GM12872 (cell line): Measurements from ENCODE around the gene STYX.

Source experiments
- CTCF ChIP-seq: IDR thresholded peaks from 3 replicates; pipeline ENCODE4 v1.5.1; 2011; ENCODE audit warnings: low read depth, mild to moderate bottlenecking, low read length, moderate library complexity; ENCODE audit not compliant: insufficient read depth

The STYX gene

GRCh38 chr14:52729925-52730708 is at the start of gene STYX:
Gene STYX (plus strand): TSS chr14:52730166. CDS start chr14:52730475, 309 bp downstream.
- TF ChIP-seq CTCF = no peak

GRCh38 chr14:52683985-52684520 is 45.9 kb upstream of the STYX start:
- no peak for TF ChIP-seq CTCF

- TF ChIP-seq CTCF = no peak
These were observed 43.8 kb upstream of the STYX start for GRCh38 chr14:52686176-52686575.

GRCh38 chr14:52690983-52691760 is 38.8 kb upstream of the STYX start:
- TF ChIP-seq CTCF = no peak

GRCh38 chr14:52692248-52692962 is 37.6 kb upstream of the STYX start:
- no peak for TF ChIP-seq CTCF

- no peak for TF ChIP-seq CTCF
These were observed 36.9 kb upstream of the STYX start for GRCh38 chr14:52693036-52693435.

GRCh38 chr14:52693532-52693931 is 36.4 kb upstream of the STYX start:
- no peak for TF ChIP-seq CTCF
